HUES48 (cell line): ENCODE results near the gene ZNF19.

Experiments used
- H3K27ac ChIP-seq: one replicate; pipeline ENCODE4 v1.7.0; 2013; ENCODE audit warnings: low read depth, low read length, inconsistent platforms
- H3K27me3 ChIP-seq: 2 replicates; pipeline ENCODE4 v1.6.1; 2013; ENCODE audit warnings: mild to moderate bottlenecking, low read length; ENCODE audit not compliant: control insufficient read depth, insufficient read depth
- H3K36me3 ChIP-seq: 2 replicates; pipeline ENCODE4 v1.6.1; 2013; ENCODE audit warnings: low read length; ENCODE audit not compliant: control insufficient read depth, insufficient read depth
- H3K4me1 ChIP-seq: 2 replicates; pipeline ENCODE4 v1.6.1; 2013; ENCODE audit warnings: mild to moderate bottlenecking, low read length; ENCODE audit not compliant: control insufficient read depth, insufficient read depth
- H3K4me3 ChIP-seq: 2 replicates; pipeline ENCODE4 v1.5.1; 2013; ENCODE audit warnings: mild to moderate bottlenecking, low read depth, low read length
- H3K9ac ChIP-seq: 2 replicates; pipeline ENCODE4 v1.6.1; 2013; ENCODE audit warnings: mild to moderate bottlenecking, low read depth, low read length, moderate library complexity
- H3K9me3 ChIP-seq: 2 replicates; pipeline ENCODE4 v1.6.1; 2013; ENCODE audit warnings: low read length; ENCODE audit not compliant: control insufficient read depth, insufficient read depth

The ZNF19 gene

GRCh38 chr16:71489122-71489521, at the start of gene ZNF19:
TSS of gene ZNF19 (minus strand) at chr16:71489324. CDS start at chr16:71482114, 7,210 bp downstream.
- H3K9ac ChIP-seq: no peak within 1 kb of the TSS
- no peaks in the 10 kb centered on the region; the same call in 1 of the 2 replicates for H3K27me3 ChIP-seq
- no peaks in the 10 kb centered on the region for H3K9me3 ChIP-seq
- no peaks in the 10 kb centered on the region for H3K36me3 ChIP-seq
- H3K27ac ChIP-seq: no peak within 1 kb of the TSS
- H3K4me3 ChIP-seq: no peak within 1 kb of the TSS
- no peaks in the 10 kb centered on the region for H3K4me1 ChIP-seq

GRCh38 chr16:71537643-71538042, 48.5 kb upstream of the ZNF19 start:
- no peak overlapping the region for H3K27ac ChIP-seq
- H3K27me3 ChIP-seq: no peaks in the 10 kb centered on the region
- H3K9ac ChIP-seq: no peak overlapping the region
- H3K4me1 ChIP-seq: no peaks in the 10 kb centered on the region
- no peaks in the 10 kb centered on the region for H3K9me3 ChIP-seq
- H3K36me3 ChIP-seq: peaks cover 4% of the 10 kb centered on the region; the same call in 1 of the 2 replicates
- no peak overlapping the region for H3K4me3 ChIP-seq

- Histone ChIP-seq H3K9ac (no peak overlapping the region), H3K36me3 (peaks cover 4% of the 10 kb centered on the region; the same call in 1 of the 2 replicates), H3K27me3 (no peaks in the 10 kb centered on the region), H3K27ac (no peak overlapping the region), H3K9me3 (no peaks in the 10 kb centered on the region), H3K4me1 (no peaks in the 10 kb centered on the region), H3K4me3 (no peak overlapping the region)
These were observed 47.8 kb upstream of the ZNF19 start for GRCh38 chr16:71536752-71537499.

GRCh38 chr16:71532366-71532765, 43.2 kb upstream of the ZNF19 start:
- Histone ChIP-seq H3K36me3 (no peaks in the 10 kb centered on the region), H3K27me3 (no peaks in the 10 kb centered on the region), H3K4me3 (no peak overlapping the region), H3K4me1 (no peaks in the 10 kb centered on the region), H3K9me3 (no peaks in the 10 kb centered on the region), H3K27ac (no peak overlapping the region), H3K9ac (no peak overlapping the region)

GRCh38 chr16:71528863-71529262, 39.7 kb upstream of the ZNF19 start:
- Histone ChIP-seq H3K27ac (no peak overlapping the region), H3K4me3 (no peak overlapping the region), H3K4me1 (peaks cover 27% of the 10 kb centered on the region), H3K9me3 (no peaks in the 10 kb centered on the region), H3K9ac (no peak overlapping the region), H3K36me3 (no peaks in the 10 kb centered on the region), H3K27me3 (no peaks in the 10 kb centered on the region)

- Histone ChIP-seq H3K36me3 (no peaks in the 10 kb centered on the region), H3K4me3 (no peak overlapping the region), H3K4me1 (peaks cover 27% of the 10 kb centered on the region), H3K27me3 (no peaks in the 10 kb centered on the region), H3K9ac (no peak overlapping the region), H3K9me3 (no peaks in the 10 kb centered on the region), H3K27ac (no peak overlapping the region)
These were observed 39.1 kb upstream of the ZNF19 start for GRCh38 chr16:71528257-71528656.

- no peaks in the 10 kb centered on the region for H3K27me3 ChIP-seq
- peaks cover 27% of the 10 kb centered on the region for H3K4me1 ChIP-seq
- H3K36me3 ChIP-seq: no peaks in the 10 kb centered on the region
- H3K4me3 ChIP-seq: peak within 1 kb of the TSS; percentile 49
- H3K27ac ChIP-seq: peak within 1 kb of the TSS; percentile 94
- no peaks in the 10 kb centered on the region for H3K9me3 ChIP-seq
- peak within 1 kb of the TSS; percentile 62 for H3K9ac ChIP-seq
These were observed 37.0 kb upstream of the ZNF19 start, which contains the start of gene CHST4 for GRCh38 chr16:71526111-71526631. TSS of gene CHST4 (plus strand) at chr16:71526426. CDS start at chr16:71536678, 10,252 bp downstream.

- Histone ChIP-seq H3K4me3 (peak overlapping the region; percentile 49), H3K9me3 (no peaks in the 10 kb centered on the region), H3K9ac (peak overlapping the region; percentile 62; the same call in 1 of the 2 replicates), H3K27me3 (no peaks in the 10 kb centered on the region), H3K4me1 (peaks cover 27% of the 10 kb centered on the region), H3K36me3 (no peaks in the 10 kb centered on the region), H3K27ac (peak overlapping the region; percentile 94)
These were observed 35.7 kb upstream of the ZNF19 start for GRCh38 chr16:71524566-71525553.

- H3K4me1 ChIP-seq: peaks cover 17% of the 10 kb centered on the region
- no peaks in the 10 kb centered on the region for H3K9me3 ChIP-seq
- no peak overlapping the region for H3K9ac ChIP-seq
- H3K27ac ChIP-seq: no peak overlapping the region
- H3K4me3 ChIP-seq: no peak overlapping the region
- H3K36me3 ChIP-seq: no peaks in the 10 kb centered on the region
- H3K27me3 ChIP-seq: no peaks in the 10 kb centered on the region
These were observed 31.4 kb upstream of the ZNF19 start for GRCh38 chr16:71520550-71520949.

- no peak overlapping the region for H3K9ac ChIP-seq
- H3K9me3 ChIP-seq: no peaks in the 10 kb centered on the region
- no peak overlapping the region for H3K4me3 ChIP-seq
- no peaks in the 10 kb centered on the region for H3K36me3 ChIP-seq
- no peaks in the 10 kb centered on the region for H3K27me3 ChIP-seq
- no peak overlapping the region for H3K27ac ChIP-seq
- H3K4me1 ChIP-seq: peaks cover 8% of the 10 kb centered on the region
These were observed 25.9 kb upstream of the ZNF19 start for GRCh38 chr16:71515026-71515425.
